Measurements from ENCODE around the gene AKAP1.
A peak's percentile ranks its signal among the peaks of the same experiment; 100 is the strongest.
"Not testable (repeated sequence)": the region's sequence is repeated elsewhere in the genome, so short reads cannot be mapped to it uniquely, and the experiment has no call there.

Gene AKAP1

GRCh38 chr17:57075193-57075592 is 9.9 kb upstream of the AKAP1 start:
- DNase-seq (ENCODE audit: low read depth) = no peak

DNA sequence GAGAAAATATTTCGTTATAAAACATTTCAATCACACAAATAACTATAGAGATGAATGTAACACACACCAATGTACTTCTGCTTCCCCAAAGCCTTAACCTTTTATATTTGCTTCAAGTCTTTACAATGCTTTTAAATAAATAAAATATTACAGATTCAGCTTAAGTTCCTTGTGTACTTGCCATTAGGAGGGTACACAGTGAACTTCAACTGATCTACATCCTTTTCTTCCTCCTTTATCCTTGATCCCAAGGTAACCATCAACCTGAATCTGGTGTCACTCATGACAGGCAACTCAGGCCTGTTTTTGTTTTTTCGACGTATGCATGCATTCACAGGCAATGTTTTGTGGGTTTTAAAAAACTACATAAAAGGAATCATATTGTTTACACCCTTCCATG is 9.3 kb upstream of the AKAP1 start:
- DNase-seq (ENCODE audit: low read depth) = no peak

GRCh38 chr17:57077000-57077399 is 8.0 kb upstream of the AKAP1 start:
- no peak for DNase-seq (ENCODE audit: low read depth)

DNA sequence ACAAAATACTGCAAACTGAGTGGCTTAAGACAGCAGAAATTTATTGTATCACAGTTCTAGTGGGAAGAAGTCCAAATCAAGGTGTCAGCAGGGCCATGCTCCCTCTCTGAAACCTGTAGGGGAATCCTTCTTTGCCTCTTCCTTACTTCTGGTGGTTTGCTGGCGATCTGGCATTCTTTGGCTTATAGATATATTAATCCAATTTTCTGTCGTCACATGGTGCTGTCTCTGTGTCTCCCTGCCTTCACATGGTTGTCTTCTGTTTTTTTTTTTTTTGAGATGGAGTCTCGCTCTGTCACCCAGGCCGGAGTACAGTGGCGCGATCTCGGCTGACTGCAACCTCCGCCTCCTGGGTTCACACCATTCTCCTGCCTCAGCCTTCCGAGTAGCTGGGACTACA is 6.8 kb upstream of the AKAP1 start:
- no peak for DNase-seq (ENCODE audit: low read depth)

- no peak for DNase-seq (ENCODE audit: low read depth)
Observed at GRCh38 chr17:57080718-57081117, 4.3 kb upstream of the AKAP1 start.

DNA sequence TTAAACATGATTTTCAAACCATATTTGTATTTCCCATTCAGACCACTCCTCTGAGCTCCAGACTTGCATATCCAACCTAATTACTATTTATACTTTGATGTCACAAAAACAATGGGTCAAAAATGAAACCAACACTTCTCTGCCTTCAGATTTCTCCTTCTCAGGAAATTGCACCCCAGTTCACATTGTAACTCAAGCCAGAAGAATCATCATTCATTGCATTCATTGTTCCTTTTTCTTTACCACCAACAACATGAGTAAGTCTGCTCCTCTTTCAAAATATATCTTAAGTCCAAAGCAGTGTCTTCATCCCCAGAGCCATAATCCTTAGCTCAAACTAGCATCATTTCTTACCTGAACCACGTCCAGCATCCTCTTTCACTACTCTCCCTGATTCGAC is 2.6 kb upstream of the AKAP1 start:
- no peak for DNase-seq (ENCODE audit: low read depth)

- DNase-seq (ENCODE audit: low read depth) = no peak
Observed at GRCh38 chr17:57084361-57084801, 665 bp upstream of the AKAP1 start.

DNA sequence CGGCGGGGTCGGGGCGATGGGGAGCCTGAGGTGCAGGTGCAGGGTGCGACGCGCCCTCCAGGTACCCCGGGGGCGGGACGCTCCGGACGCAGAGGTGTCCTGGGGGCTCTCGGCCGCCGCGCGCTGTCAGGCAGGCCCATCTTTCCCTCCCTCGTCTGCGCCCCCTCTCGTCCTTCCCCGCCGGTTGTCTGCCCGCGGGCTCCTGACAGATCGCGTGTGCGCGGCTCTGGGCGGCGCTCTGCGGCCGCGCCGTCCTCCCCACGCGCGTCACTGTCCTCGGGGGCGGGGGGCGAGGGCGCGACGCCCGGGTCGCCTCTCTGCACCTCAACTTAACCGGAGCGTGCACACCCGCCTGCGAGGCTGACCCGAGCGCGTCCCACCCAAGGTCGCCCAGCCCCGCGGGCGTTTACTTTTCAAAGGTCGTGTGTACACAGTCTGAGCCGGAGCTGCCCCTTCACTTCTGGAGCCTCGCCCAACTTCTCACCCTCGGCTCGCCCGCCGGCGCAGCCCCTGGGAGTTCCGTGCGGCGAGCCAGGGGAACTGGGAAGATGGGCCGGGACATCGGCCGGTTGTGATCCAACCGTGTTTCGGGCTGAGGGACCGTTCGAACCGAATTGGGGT is 512 bp downstream of the AKAP1 start:
- DNase-seq (ENCODE audit: low read depth) = no peak

DNA sequence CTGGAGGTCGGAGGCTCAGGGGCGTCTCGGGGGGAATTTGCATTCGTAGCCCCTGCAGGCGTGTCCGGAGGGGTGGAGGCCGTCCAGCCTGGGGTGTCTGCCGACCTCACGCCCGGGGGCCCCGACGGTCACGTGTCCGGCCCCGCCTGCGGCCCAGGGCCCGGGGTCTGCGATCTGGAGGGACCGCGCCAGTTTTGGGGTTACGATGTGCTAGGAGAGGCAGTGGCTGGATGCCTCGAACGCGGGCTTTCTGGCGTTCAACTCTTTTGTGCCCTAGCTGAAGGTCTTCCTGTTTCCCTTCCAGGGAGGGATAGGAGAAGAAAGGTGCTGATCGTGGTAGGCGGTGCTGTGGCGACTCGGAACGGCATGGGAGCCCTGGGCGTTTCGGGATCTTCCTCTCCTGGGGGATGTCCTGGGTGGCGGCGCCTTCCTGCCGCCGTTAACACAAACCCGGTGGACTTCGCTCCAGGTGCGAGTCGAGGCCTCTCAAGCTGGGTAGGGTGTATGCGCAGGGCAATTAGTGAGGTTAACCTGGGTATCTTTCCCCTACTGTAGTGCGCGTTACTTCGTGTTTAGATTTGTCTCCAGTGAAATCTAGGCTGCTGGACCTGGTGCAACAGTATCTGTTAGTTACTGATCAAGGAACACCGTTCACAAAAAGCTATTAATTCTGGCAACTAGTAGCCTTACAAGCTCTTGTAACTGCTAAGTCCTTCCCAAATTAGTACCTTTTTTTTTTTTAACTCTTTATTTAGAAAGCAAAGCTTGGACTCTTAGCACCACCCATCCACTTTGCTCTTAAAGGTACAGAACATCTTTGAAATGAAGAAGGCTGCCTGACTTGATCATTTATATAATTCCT is 1.3 kb downstream of the AKAP1 start:
- no peak for DNase-seq (ENCODE audit: low read depth)

DNA sequence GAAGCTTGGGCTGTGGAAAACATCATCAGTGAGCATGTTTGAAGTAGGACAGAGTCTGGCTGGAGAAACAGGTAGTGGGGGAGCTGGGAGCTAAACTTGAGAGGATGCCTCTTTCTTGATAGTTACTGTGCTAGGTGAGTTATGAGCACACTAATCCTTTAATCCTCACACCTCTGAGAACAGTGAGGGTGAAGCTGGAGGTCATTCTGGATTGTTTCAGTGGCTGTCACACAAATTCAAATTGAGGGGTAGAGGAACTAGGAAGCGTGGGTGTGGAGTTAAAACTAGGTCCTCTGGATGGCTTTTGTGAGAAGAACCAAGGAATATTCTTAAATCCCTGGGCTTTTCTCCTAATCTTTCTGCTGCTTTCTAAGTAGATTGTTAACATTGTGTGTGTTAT is 3.3 kb downstream of the AKAP1 start:
- no peak for DNase-seq (ENCODE audit: low read depth)

- DNase-seq (ENCODE audit: low read depth) = no peak
Observed at GRCh38 chr17:57089391-57089790, 4.3 kb downstream of the AKAP1 start.

DNA sequence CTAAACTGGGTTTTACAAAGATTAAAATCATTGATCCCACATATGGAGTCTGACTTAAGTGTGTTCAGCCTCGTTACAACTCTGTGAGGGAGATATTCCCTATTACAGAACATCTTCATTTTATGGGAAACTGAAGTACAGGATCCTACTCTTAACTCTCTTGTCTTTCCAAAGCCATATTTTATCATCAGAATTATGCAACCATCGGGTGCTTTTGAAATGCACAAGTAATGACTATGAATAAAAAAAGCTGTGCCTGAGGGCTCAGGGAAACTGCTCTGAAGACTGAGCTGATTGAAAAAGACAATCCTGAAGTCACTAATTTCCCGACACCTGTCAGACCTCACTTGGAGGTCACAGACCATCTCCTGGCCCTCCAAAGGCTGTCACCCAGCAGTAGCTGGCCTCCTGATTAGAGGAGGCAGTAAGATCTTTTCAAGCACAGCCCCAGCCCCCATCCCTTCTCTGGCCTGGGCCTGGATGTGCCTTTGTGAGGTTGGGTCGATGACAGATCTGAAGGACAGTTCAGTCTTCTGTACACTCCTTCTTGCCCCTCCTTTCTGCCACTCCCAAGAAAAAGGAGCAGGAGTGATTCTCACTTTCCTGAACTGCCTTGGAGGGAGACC is 5.6 kb downstream of the AKAP1 start:
- no peak for DNase-seq (ENCODE audit: low read depth)

- no peak for DNase-seq (ENCODE audit: low read depth)
Observed at GRCh38 chr17:57091186-57091618, 6.2 kb downstream of the AKAP1 start.

DNA sequence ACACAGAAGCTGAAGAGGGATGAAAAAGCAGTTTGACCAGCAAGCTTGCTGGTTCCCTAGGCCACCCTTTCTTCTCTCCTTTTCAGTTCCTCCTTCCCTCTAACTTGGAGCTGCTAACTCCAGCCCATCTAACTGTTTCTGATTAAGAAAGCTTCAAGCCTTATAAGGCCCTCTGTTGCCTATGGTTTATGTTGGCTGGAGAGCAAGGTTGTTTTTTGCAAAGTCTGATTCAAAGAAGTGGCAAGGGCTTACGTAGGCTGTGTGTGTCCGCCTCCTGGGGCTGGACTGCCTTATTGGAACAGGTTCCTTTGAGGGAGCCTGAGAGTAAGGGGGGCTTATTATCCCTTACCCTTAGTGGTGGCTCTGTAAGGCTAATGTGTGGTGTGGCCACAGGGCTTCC is 7.1 kb downstream of the AKAP1 start:
- DNase-seq (ENCODE audit: low read depth) = peak; percentile 85

DNA sequence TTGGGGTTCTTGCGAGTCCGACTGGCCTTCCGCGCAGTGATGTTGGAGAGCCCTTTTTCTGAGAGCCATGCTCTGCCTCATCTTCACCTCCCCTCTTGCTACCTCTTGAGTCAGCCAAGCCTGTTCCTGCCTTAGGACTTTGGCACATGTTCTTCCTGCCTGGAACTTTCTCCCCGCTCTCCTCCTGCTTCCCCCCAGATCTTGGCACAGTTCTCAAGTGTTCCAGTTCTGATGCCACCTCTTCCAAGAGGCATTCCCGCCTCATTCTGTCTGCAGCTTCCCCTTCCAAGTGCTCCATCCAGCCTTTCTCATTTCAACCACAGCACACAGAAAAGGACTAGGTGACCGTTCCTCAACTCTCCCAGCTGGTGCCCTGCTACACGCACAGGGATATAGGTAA is 7.7 kb downstream of the AKAP1 start:
- peak; percentile 34 for DNase-seq (ENCODE audit: low read depth)

- DNase-seq (ENCODE audit: low read depth) = no peak
Observed at GRCh38 chr17:57096472-57097202, 11.6 kb downstream of the AKAP1 start.

DNA sequence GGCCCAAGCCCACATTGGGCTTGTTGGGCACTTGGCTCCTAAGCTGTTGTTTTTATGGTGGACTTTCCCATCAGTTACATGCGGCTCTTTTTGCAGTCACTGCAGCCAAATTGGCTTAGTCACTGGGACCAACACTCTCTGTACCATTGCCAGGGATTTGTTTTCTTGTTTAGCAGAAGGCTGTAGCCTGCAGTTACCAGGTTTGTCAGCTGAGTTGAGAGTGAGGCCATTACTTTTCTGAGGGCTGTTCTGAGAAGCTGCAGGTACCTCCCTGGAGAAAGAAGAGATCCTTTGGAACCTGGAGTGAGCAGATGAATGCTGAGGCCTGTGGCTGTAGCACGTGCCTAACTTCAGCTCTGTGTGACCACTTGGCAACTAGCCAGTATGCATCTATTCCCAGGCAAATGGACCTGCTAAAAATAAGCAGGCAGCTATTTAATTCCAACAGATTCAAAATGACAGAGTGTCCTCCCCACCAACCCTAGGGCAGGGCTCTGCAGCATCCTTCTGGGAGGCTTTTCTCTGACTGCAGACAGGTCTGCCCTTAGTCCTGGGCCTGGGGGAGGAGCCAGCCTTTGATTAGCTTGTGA is 12.9 kb downstream of the AKAP1 start:
- DNase-seq (ENCODE audit: low read depth) = peak; percentile 67

- no peak for DNase-seq (ENCODE audit: low read depth)
Observed at GRCh38 chr17:57099165-57099564, 14.1 kb downstream of the AKAP1 start.

- DNase-seq (ENCODE audit: low read depth) = no peak
Observed at GRCh38 chr17:57102122-57102521, 17.1 kb downstream of the AKAP1 start.

DNA sequence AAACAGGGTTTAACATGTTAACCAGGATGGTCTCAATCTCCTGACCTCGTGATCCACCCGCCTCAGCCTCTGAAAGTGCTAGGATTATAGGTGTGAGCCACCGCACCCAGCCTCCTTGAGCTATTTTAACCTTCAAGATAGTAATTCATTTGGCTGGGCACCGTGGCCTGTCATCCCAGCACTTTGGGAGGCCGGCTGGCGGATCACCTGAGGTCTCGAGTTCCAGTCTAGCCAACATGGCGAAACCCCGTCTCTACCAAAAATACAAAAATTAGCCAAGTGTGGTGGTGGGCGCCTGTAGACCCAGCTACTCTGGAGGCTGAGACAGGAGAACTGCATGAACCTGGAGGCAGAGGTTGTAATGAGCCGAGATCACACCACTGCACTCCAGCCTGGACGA is 17.6 kb downstream of the AKAP1 start:
- not testable (repeated sequence) for DNase-seq (ENCODE audit: low read depth)

DNA sequence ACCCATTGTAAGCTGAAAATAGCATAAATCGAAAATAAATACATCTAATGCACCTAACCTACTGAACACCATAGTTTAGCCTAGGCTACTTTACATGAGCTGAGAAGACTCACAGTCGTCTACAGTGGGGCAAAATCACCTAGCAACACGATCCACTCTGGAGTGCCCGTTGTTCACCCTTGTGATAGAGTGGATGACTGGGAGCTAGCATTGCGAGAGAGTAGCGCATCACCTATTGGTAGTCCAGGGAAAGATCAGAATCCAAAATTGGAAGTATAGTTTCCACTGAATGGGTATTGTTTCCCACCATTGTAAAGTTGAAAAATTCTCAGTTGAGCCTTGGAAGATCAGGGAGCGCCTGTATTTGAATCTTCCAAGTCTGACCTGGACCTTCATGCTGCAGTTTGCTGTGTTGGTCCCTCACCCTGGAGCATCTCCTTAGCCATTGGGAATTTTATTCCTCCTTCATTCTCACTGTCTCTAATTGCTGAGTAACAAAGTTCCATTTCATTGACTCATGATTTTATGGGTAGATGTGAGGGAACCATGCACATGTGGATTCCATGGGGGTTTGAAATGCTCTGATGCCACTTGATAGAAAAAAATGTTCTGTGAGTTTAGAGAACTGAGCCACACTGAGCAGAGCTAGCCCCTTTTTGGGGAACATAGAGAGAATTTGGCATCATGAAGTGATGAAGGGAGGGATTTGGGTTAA is 19.6 kb downstream of the AKAP1 start:
- DNase-seq (ENCODE audit: low read depth) = no peak
